GM21367 (cell line): ENCODE data around the gene MACROH2A1.

Experiments
- ATAC-seq: cut with Tn5 transposase; IDR thresholded peaks from one replicate; pipeline ENCODE4 v1.9.1; 2021; ENCODE audit not compliant: unreplicated experiment

The MACROH2A1 gene

GRCh38 chr5:135398160-135398854 is 724 bp downstream of the MACROH2A1 start:
- peak; percentile 25 for ATAC-seq

GRCh38 chr5:135397084-135397483 is 1.9 kb downstream of the MACROH2A1 start:
- no peak for ATAC-seq

GRCh38 chr5:135396459-135397055 is 2.5 kb downstream of the MACROH2A1 start:
- no peak for ATAC-seq

GRCh38 chr5:135395866-135396265 is 3.2 kb downstream of the MACROH2A1 start:
- ATAC-seq = no peak

DNA sequence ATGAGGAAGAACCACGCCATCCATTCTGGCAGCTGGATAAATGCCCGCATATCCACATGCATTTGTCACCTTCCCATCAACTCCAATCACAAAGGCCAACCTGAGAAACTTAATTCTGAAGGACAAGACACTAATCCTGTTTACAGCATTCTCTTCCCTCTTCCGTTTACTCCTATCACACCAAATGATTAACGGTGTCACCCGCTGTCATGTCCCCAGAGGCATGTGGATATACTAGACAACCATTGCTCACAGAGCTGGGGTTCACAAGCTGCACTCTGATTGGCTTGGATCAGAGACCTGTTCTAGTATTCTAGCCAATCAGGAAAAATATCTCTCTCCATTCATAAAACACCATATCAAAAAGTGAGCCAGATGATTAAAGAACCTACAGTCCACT is 3.6 kb downstream of the MACROH2A1 start:
- ATAC-seq = no peak

- no peak for ATAC-seq
These were observed 4.9 kb downstream of the MACROH2A1 start for GRCh38 chr5:135394095-135394494.

- ATAC-seq = no peak
These were observed 5.3 kb downstream of the MACROH2A1 start for GRCh38 chr5:135393691-135394090.

DNA sequence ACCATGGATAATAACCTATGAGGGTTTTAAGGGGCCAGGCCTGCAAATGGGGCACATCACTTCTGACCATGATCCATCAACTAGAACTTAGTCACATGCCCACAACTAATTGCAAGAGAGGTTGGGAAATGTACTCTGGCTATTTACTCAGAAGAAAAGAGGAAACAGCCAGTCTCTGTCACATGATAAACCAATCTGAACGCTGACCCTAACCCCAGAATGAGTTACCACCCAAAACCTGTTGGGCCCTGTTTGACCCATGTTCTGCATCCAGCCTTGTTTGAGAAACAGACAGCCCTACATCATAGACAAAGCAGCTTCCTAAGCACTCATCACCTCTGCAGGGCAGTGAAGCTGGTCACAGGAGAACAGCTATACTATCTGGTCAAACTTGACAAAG is 5.8 kb downstream of the MACROH2A1 start:
- ATAC-seq = no peak

DNA sequence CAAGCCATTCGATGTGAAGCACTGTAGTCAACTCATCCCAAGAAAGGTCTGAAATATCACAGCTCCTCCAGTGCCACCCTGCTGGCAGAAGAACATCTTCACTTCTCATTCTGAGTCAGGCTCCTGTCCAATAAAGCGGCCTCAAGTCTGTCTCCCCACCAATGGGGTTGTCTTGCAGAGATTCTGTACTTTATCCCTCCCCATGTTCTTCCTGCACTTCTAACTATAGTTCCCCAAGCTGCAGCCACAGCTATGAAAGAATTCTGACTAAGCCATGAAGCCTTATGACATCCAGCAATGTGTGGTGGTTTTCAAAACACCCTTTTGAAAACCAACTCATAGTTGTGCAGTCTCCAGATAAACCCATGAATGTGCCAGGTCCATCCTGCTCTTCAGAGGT is 6.8 kb downstream of the MACROH2A1 start:
- no peak for ATAC-seq

- ATAC-seq = no peak
These were observed 7.2 kb downstream of the MACROH2A1 start for GRCh38 chr5:135391869-135392255.

- ATAC-seq = no peak
These were observed 7.7 kb downstream of the MACROH2A1 start for GRCh38 chr5:135391116-135391868.

DNA sequence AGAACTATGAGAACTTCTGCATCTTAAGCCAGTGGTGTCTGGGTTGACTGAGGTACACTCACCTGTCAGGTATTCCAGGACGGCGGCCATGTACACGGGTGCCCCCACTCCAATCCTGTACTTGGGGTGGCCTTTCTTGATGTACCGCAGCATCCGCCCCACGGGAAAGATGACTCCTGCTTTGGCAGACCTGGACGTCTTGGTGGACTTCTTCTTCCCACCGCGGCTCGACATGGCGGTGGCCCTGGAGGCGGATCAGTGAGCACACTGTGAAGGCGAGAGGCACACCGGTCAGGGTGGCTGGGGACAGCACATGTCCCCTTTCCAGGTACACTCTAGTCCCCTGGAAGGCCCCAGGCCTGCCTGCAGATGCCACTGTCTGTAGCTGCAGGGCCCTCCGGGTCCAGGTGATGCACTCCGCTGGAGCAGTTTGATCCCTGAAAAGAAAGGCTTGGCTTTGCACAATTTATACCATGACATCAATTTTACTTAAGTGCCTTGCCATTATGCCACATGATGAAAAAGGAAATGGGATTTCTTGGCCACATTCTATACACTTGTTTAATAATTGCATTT is 10.1 kb downstream of the MACROH2A1 start:
- ATAC-seq = no peak

DNA sequence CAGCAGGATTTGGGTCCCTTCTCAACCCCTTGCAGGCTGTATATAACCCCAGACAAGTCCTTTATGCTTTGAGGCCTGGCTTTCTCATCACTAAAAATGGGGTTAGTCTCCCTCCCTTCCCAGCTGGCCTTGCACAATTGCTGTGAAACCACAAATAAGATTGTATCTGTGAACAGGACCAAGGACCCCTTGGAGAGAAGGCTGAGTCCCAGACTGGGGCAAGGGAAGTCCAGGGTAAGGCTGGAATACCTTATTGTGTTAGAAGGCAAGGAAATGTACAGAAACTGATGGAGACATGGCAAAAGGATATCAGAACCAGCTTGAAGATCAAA is 11.4 kb downstream of the MACROH2A1 start:
- no peak for ATAC-seq

DNA sequence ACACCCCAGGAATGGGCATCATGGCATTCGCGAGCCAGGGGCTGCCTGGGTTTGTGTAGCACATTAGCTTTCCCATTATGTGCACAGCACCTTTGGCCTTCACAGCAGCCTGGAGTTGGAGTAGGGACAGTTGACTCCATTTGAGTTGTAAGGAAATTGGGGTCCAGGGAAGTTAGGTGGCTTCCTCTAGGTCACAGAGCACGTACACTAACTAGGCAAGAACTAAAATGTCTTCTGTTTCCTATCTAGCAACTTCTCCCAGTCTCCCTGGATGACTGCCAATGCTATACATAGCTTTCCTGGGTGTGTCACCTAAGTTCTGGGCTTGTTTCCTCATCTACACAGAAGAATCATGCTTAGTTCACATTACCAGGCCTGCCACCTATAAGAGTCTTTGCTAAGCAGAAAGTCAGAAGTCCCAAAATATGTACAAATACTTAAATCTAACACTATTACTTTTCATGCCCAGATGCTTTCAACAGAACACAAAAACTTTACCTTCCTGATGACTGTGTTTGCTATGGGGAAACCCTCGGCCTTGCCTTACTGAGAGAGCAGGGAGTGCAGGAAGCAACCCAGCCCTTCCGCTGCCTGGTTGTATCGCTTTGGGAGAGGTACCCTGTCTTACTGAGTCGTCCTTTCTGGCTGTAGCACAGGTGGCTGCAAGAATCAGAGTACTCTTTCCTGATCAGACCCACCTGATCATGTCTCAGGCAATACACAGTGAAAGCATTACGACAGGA is 12.0 kb downstream of the MACROH2A1 start:
- ATAC-seq = no peak

DNA sequence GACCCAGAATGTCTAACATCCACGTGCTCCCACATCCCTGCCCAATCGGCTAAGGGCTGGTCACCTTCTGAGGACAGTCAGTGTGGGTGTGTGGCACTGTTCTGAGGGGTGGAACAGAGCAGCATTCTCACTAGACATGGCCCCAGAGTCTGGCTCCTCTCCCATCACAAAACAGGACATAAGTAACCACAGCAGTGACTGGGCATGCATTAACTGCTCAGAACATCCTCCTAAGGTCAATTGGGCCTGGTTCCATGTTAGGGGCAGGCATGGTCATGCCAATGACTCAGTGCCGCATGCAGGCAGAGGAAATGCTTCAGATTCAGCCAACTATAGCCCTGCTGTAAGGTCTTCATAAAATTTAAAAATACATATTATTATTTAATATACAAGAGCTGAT is 12.9 kb downstream of the MACROH2A1 start:
- ATAC-seq = no peak

DNA sequence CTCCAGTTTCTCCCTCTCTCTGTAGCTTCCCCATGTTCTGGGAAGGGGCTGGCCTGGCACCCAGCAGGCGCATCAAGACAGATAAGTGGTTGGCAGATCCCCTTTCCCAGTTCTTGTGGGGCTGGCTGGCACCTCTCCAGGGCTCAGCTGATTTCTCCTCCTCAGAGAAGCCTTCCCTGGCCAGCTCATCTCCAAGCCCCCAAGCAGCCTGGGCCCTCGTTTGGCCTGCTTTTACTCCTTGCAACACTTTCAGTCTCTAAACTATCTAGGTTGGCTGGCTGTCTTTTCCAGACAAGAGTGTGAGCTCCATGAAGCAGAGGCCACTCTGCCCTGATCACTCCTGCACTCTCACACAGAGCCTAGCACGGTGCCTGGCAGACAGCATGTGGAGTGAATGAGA is 13.5 kb downstream of the MACROH2A1 start:
- no peak for ATAC-seq

- ATAC-seq = no peak
These were observed 14.1 kb downstream of the MACROH2A1 start for GRCh38 chr5:135384898-135385297.

DNA sequence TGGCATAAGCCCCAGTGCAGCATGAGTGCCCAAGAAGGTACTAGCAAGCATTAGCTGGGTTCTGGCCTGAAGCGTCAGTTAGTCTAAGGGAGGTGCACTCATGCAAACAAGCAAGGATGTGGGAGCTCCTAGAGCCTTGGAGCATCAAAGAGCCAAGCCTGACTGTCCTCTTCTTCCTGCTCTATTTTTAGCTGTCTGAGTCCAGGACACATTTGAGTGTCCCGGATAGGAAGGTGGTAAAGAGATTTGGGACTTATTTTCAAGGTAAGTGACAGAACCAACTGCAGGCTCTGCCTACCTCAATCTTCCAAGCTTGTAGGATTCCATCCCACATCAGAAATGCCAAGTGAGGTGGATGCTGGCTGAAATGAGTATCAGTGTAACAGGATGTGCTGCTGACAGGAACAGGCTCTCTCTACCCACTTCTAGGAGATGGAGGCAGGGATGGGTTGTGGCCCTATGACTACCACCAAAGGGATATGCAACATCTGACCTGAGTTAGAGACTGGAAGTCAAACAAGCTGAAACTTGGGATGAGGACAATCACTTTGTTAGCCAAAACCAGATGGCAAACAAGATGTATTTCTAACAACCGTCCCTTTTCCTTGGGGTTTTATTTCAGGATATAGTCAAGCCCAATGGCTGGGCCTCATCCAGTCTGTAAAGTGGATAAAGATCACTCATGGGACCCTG is 15.1 kb downstream of the MACROH2A1 start:
- no peak for ATAC-seq

DNA sequence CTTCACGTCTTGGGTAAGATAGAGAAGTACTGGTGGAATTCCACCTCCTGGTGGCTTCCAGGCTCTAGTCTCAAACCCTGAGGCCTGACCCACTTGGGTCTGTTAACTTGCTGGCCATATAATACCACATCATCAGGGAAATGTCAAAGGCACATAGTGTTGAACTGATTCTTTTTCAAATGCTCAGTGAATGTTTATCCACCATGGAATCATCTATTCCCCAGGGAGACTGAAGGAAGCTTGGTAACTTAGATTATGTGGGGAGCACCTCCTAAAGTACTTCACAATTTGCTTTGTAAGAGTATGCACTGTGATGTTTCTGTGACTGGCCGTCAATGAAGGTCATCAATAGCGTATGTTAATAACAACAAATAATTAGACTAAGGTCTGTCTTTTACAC is 16.1 kb downstream of the MACROH2A1 start:
- no peak for ATAC-seq

DNA sequence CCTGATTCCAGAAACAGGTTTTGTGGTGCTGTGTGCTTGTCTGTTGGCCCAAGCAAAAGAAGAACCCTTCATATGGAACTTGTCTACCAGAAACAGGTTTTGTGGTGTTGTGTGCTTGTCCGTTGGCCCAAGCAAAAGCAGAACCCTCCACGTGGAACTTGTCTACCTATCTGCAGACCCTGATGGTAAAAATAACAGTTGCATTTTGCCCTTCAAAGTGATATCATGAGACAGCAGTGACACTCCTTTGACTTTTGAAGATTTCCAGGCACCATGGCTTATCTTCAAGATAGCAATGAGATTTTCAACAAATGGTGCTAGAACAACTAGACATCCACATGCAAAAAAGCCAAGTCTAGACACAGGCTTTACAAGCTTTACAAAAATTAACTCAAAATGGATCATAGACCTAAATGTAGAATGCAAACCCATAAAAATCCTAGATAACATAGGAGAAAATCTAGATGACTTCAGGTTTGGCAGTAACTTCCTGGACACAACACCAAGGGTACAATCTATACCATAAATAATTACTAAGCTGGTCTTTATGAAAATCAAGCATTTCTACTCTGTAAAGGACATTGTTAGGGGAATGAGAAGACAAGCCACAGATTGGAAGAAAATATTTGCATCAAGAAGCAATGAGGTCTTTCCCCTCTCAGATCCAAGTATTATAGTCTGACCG is 16.8 kb downstream of the MACROH2A1 start:
- ATAC-seq = no peak
